Aorta (tissue), 5 donors: ENCODE results near the gene GRIK2. TPM values are rescaled to one million over a fixed set of nuclear protein-coding genes. Genes with fewer than 3 reads are reported as not detected.
"Not testable (repeated sequence)": the region's sequence is repeated elsewhere in the genome, so short reads cannot be mapped to it uniquely, and the experiment has no call there.

Experiments
- ATAC-seq: fragments of 200-7000 bp; cut with Tn5 transposase; one replicate; pipeline ENCODE4 v1.9.1; 2022; ENCODE audit warnings: moderate library complexity; ENCODE audit not compliant: low FRiP score
- DNase-seq, 2 donors: peaks; one replicate each; pipeline ENCODE4 v3.0.0-alpha.2; 2020
- H3K27ac ChIP-seq, 2 donors: one replicate each; pipeline ENCODE4 v1.5.1; 2013; ENCODE audit warnings: low read length in 2 of 2, mild to moderate bottlenecking in 2 of 2, moderate library complexity in 2 of 2, control low read depth in 1 of 2, inconsistent platforms in 1 of 2, low read depth in 1 of 2
- H3K27me3 ChIP-seq, 2 donors: one replicate each; pipeline ENCODE4 v1.6.1; 2013; ENCODE audit warnings: control low read depth in 1 of 2, low read length in 1 of 2, mild to moderate bottlenecking in 1 of 2, moderate library complexity in 1 of 2; ENCODE audit not compliant: insufficient read depth in 2 of 2, control insufficient read depth in 1 of 2
- H3K36me3 ChIP-seq, 2 donors: one replicate each; pipeline ENCODE4 v1.6.1; 2013; ENCODE audit warnings: control low read depth in 1 of 2, low read length in 1 of 2, mild to moderate bottlenecking in 1 of 2; ENCODE audit not compliant: insufficient read depth in 2 of 2, control insufficient read depth in 1 of 2
- H3K4me1 ChIP-seq, 2 donors: one replicate each; pipeline ENCODE4 v1.6.1; 2013; ENCODE audit warnings: low read length in 2 of 2, control low read depth in 1 of 2, mild to moderate bottlenecking in 1 of 2, moderate library complexity in 1 of 2; ENCODE audit not compliant: insufficient read depth in 2 of 2, control insufficient read depth in 1 of 2
- H3K4me3 ChIP-seq, 2 donors: one replicate each; pipeline ENCODE4 v1.5.1; 2013; ENCODE audit warnings: low read length in 2 of 2, control low read depth in 1 of 2, mild to moderate bottlenecking in 1 of 2
- H3K9me3 ChIP-seq: one replicate; pipeline ENCODE4 v1.6.1; 2013; ENCODE audit warnings: mild to moderate bottlenecking, low read length; ENCODE audit not compliant: control insufficient read depth
- WGBS, 2 donors: extraction: QIAGEN DNeasy Blood & Tissue Kit; methylation state at CpG; one replicate each; pipeline ENCODE4 v1.1.7; 2013; 5-methylcytosine and 5-hydroxymethylcytosine counted together
- intact Hi-C, 2 donors: fragments of 100-400 bp; cut with DNase I; formaldehyde crosslinking; loops; one replicate each; pipeline versions ENCODE4 v1.14.2 to v1.15.0; 2022
- polyA plus RNA-seq, 2 donors: library from polyadenylated mRNA; stranded (reverse); fragments of 200-250 nt; gene quantifications; one replicate each; pipeline ENCODE4 v1.2.3, GENCODE V29; 2013
- total RNA-seq, 2 donors: library from RNA; stranded (reverse); fragmentation: NEBNext Ultra II Directional; extraction: Animal tissue kit (Norgen Biotek cat#: 25700); gene quantifications; one replicate each; pipeline ENCODE4 v1.2.1, GENCODE V29; 2021
- donor health status: healthy with polysubstance abuse.
- donor health status: Bipolar disorder and iron deficiency.
- donor health status: DM: no; HTN: no; CAD: no.
- donor health status: DM: no; HTN: no; CAD: no.
- donor health status: DM: yes; HTN: yes; CAD: no.

GRIK2 gene
- total and polyA plus RNA-seq, 4 donors = 0.82 to 3.0 (median 2.3) TPM; not detected in 1

- intact Hi-C loops, H3K4me1 ChIP-seq, H3K27ac ChIP-seq, H3K4me3 ChIP-seq, H3K9me3 ChIP-seq, DNase-seq, H3K36me3 ChIP-seq, H3K27me3 ChIP-seq, ATAC-seq: not testable (repeated sequence)
- 98% methylated on average over 5 of the region's 5 CpGs for WGBS, 2 donors
These were observed 9.8 kb upstream of the GRIK2 start for GRCh38 chr6:101383747-101384146.

- Histone ChIP-seq H3K27me3 (peaks cover 0 to 2% of the 10 kb centered on the region in 2 donors), H3K27ac (no peak overlapping the region), H3K4me3 (no peak overlapping the region), H3K4me1 (no peaks in the 10 kb centered on the region), H3K36me3 (no peaks in the 10 kb centered on the region), H3K9me3 (peaks cover 3% of the 10 kb centered on the region)
- intact Hi-C loops = no loop called here
- WGBS, 2 donors = 66 to 70% methylated on average over 1 of the region's 1 CpG
- no peak for DNase-seq
- ATAC-seq = no peak
These were observed 6.5 kb upstream of the GRIK2 start for GRCh38 chr6:101386982-101387381.

- Histone ChIP-seq H3K9me3 (peaks cover 3% of the 10 kb centered on the region), H3K4me3 (no peak overlapping the region), H3K4me1 (no peaks in the 10 kb centered on the region), H3K27me3 (peaks cover 0 to 2% of the 10 kb centered on the region in 2 donors), H3K36me3 (no peaks in the 10 kb centered on the region), H3K27ac (no peak overlapping the region)
- DNase-seq (no peak), ATAC-seq (no peak)
- intact Hi-C loops = no loop called here
- WGBS, 2 donors = 15 to 19% methylated on average over 24 of the region's 24 CpGs
These were observed 1.5 kb upstream of the GRIK2 start for GRCh38 chr6:101391772-101392585.

GRCh38 chr6:101392586-101393230 lies 800 bp upstream of the GRIK2 start:
- DNase-seq (no peak), ATAC-seq (no peak)
- H3K27me3 ChIP-seq = peaks cover 0 to 2% of the 10 kb centered on the region in 2 donors
- no peaks in the 10 kb centered on the region for H3K36me3 ChIP-seq
- no peaks in the 10 kb centered on the region for H3K4me1 ChIP-seq
- 1 to 2% methylated on average over 26 of the region's 26 CpGs for WGBS, 2 donors
- peaks cover 3% of the 10 kb centered on the region for H3K9me3 ChIP-seq
- no peak overlapping the region for H3K27ac ChIP-seq
- intact Hi-C loops = no loop called here
- H3K4me3 ChIP-seq = no peak overlapping the region

- DNase-seq (no peak), ATAC-seq (no peak)
- Histone ChIP-seq H3K27ac (no peak overlapping the region), H3K4me3 (peak overlapping the region; percentile 31 to 33), H3K36me3 (no peaks in the 10 kb centered on the region), H3K9me3 (peaks cover 3% of the 10 kb centered on the region), H3K27me3 (peaks cover 0 to 2% of the 10 kb centered on the region in 2 donors), H3K4me1 (no peaks in the 10 kb centered on the region)
- WGBS, 2 donors = 1% methylated on average over 28 of the region's 28 CpGs
- intact Hi-C loops = no loop called here
These were observed 332 bp downstream of the GRIK2 start for GRCh38 chr6:101393829-101394251.

- ATAC-seq = no peak
- H3K9me3 ChIP-seq = peaks cover 3% of the 10 kb centered on the region
- no peak overlapping the region for H3K4me3 ChIP-seq
- intact Hi-C loops = no loop called here
- peaks cover 0 to 2% of the 10 kb centered on the region in 2 donors for H3K27me3 ChIP-seq
- H3K27ac ChIP-seq = no peak overlapping the region
- H3K36me3 ChIP-seq = no peaks in the 10 kb centered on the region
- no peaks in the 10 kb centered on the region for H3K4me1 ChIP-seq
- no peak for DNase-seq
These were observed 1.4 kb downstream of the GRIK2 start for GRCh38 chr6:101394936-101395335.

GRCh38 chr6:101395345-101395744 lies 1.8 kb downstream of the GRIK2 start:
- ATAC-seq (no peak), DNase-seq (no peak)
- H3K27me3 ChIP-seq = peaks cover 0 to 3% of the 10 kb centered on the region in 2 donors
- intact Hi-C loops = no loop called here
- H3K27ac ChIP-seq = no peak overlapping the region
- H3K4me1 ChIP-seq = no peaks in the 10 kb centered on the region
- no peaks in the 10 kb centered on the region for H3K36me3 ChIP-seq
- H3K4me3 ChIP-seq = no peak overlapping the region
- H3K9me3 ChIP-seq = peaks cover 4% of the 10 kb centered on the region

- H3K27ac ChIP-seq = no peak overlapping the region
- H3K4me1 ChIP-seq = no peaks in the 10 kb centered on the region
- peaks cover 1% of the 10 kb centered on the region for H3K9me3 ChIP-seq
- DNase-seq (peak; percentile 59 to 83), ATAC-seq (no peak)
- 3 to 4% methylated on average over 3 of the region's 3 CpGs for WGBS, 2 donors
- H3K27me3 ChIP-seq = peaks cover 0 to 2% of the 10 kb centered on the region in 2 donors
- intact Hi-C loops = no loop called here
- no peaks in the 10 kb centered on the region for H3K36me3 ChIP-seq
- no peak overlapping the region for H3K4me3 ChIP-seq
These were observed 3.2 kb downstream of the GRIK2 start for GRCh38 chr6:101396548-101397173.
